OCI-LY7 (cell line): ENCODE results near the gene DIP2C. TPM values are rescaled to one million over a fixed set of nuclear protein-coding genes. Genes with fewer than 3 reads are reported as not detected.

Experiments used
- BruUV-seq: library from RNA; stranded (reverse); fragments of 400-500 nt; replicated peaks from 2 replicates; lab custom pipeline; 2021; lab: Mats Ljungman, UMichigan
- CTCF ChIA-PET: fragments of 300-600 bp; sonication (Branson Sonifier 250); formaldehyde crosslinking; loops from one replicate; lab custom pipeline; 2022; ENCODE audit warnings: antibody characterized with exemption; ENCODE audit not compliant: unreplicated experiment; lab: Charles Lee
- POLR2A ChIA-PET: fragments of 300-600 bp; sonication (Branson Sonifier 250); formaldehyde crosslinking; loops from one replicate; lab custom pipeline; 2022; ENCODE audit warnings: antibody characterized with exemption; lab: Charles Lee
- DNase-seq: peaks from one replicate; pipeline ENCODE4 v3.0.0-alpha.2; 2015; ENCODE audit warnings: low spot score
- H2AFZ ChIP-seq: fragments of 200-600 bp; sonication (generic), shearing (Covaris generic); 2 replicates; pipeline ENCODE4 v1.6.1; 2014; ENCODE audit warnings: mild to moderate bottlenecking, antibody characterized with exemption, low read length, moderate library complexity
- H3K27ac ChIP-seq: fragments of 200-600 bp; sonication (generic); 2 replicates; pipeline ENCODE4 v1.5.1; 2014; ENCODE audit warnings: mixed run types, low read depth, mild to moderate bottlenecking, moderate library complexity, low read length, inconsistent platforms; ENCODE audit not compliant: poor library complexity, severe bottlenecking
- H3K36me3 ChIP-seq: fragments of 200-600 bp; sonication (generic); 2 replicates; pipeline ENCODE4 v1.6.1; 2014; ENCODE audit warnings: mild to moderate bottlenecking, antibody characterized with exemption, low read length, moderate library complexity, mixed read lengths; ENCODE audit not compliant: insufficient read depth
- H3K4me1 ChIP-seq: fragments of 200-600 bp; sonication (generic); 2 replicates; pipeline ENCODE4 v1.5.1; 2014; ENCODE audit warnings: mild to moderate bottlenecking, low read length; ENCODE audit not compliant: insufficient read depth, poor library complexity, severe bottlenecking
- H3K4me2 ChIP-seq: fragments of 200-600 bp; sonication (generic); 2 replicates; pipeline ENCODE4 v1.6.1; 2014; ENCODE audit warnings: mild to moderate bottlenecking, low read length
- H3K4me3 ChIP-seq: fragments of 200-600 bp; sonication (generic); 2 replicates; pipeline ENCODE4 v1.5.1; 2014; ENCODE audit warnings: mild to moderate bottlenecking, low read depth, low read length; ENCODE audit not compliant: poor library complexity, severe bottlenecking
- H3K79me2 ChIP-seq: fragments of 200-600 bp; sonication (generic); 2 replicates; pipeline ENCODE4 v1.6.1; 2016; ENCODE audit warnings: low read depth, mild to moderate bottlenecking, low read length, moderate library complexity, mixed read lengths; ENCODE audit not compliant: insufficient read depth
- H3K9me2 ChIP-seq: fragments of 200-600 bp; sonication (generic); 2 replicates; pipeline ENCODE4 v1.6.1; 2016; ENCODE audit warnings: mild to moderate bottlenecking, low read length, mixed read lengths; ENCODE audit not compliant: insufficient read depth
- H3K9me3 ChIP-seq: fragments of 200-600 bp; sonication (generic); 2 replicates; pipeline ENCODE4 v1.6.1; 2014; ENCODE audit warnings: mild to moderate bottlenecking, mixed run types, low read length, mixed read lengths
- H4K20me1 ChIP-seq: fragments of 200-600 bp; sonication (generic); 2 replicates; pipeline ENCODE4 v1.6.1; 2014; ENCODE audit warnings: mild to moderate bottlenecking, antibody characterized with exemption, low read length, moderate library complexity, mixed read lengths; ENCODE audit not compliant: insufficient read depth
- EZH2phosphoT487 ChIP-seq: fragments of 200-600 bp; sonication (generic); IDR thresholded peaks from 2 replicates; pipeline ENCODE4 v1.6.1; 2018; ENCODE audit warnings: low read depth, borderline replicate concordance, mild to moderate bottlenecking, mixed run types, antibody characterized with exemption, low read length, moderate library complexity, mixed read lengths
- intact Hi-C: fragments of 100-400 bp; cut with micrococcal nuclease; formaldehyde crosslinking; loops from one replicate; pipeline ENCODE4 v1.10.0; 2022; ENCODE audit not compliant: unreplicated experiment
- total RNA-seq, 2 experiments: library from RNA; depleted of rRNA in 1 of 2; stranded (reverse); fragments of >200 nt in 1 of 2; shearing (Covaris generic) in 1 of 2; gene quantifications; 2 replicates each; pipeline ENCODE4 v1.2.3, GENCODE V29; 2014 to 2022
- TF ChIP-seq, protein P1 (sequence below): fragments of 200-600 bp; sonication (generic); conservative IDR thresholded peaks from 2 replicates; pipeline ENCODE4 v1.5.1; 2014; ENCODE audit warnings: mild to moderate bottlenecking, antibody characterized with exemption, low read length, moderate library complexity, mixed read lengths

DIP2C gene
- total RNA-seq, 2 experiments from 2014 or later: 10.9 to 29.5 TPM

GRCh38 chr10:581776-582330 lies 107.6 kb downstream of the DIP2C start:
- ChIA-PET CTCF (no interaction called here), POLR2A (no interaction called here)
- no TSS peak for BruUV-seq
- no peaks in the 10 kb centered on the region for H3K9me2 ChIP-seq
- H3K27ac ChIP-seq: no peak overlapping the region
- no peaks in the 10 kb centered on the region for H4K20me1 ChIP-seq
- H3K9me3 ChIP-seq: no peaks in the 10 kb centered on the region
- no peak for DNase-seq
- no peaks in the 10 kb centered on the region for H3K4me1 ChIP-seq
- intact Hi-C loops: no loop called here
- no peak overlapping the region for H2AFZ ChIP-seq
- no peaks in the 10 kb centered on the region for H3K36me3 ChIP-seq
- no peaks in the 10 kb centered on the region for H3K79me2 ChIP-seq
- H3K4me3 ChIP-seq: no peak overlapping the region
- no peak for TF ChIP-seq EZH2phosphoT487
- TF ChIP-seq, protein P1, sequence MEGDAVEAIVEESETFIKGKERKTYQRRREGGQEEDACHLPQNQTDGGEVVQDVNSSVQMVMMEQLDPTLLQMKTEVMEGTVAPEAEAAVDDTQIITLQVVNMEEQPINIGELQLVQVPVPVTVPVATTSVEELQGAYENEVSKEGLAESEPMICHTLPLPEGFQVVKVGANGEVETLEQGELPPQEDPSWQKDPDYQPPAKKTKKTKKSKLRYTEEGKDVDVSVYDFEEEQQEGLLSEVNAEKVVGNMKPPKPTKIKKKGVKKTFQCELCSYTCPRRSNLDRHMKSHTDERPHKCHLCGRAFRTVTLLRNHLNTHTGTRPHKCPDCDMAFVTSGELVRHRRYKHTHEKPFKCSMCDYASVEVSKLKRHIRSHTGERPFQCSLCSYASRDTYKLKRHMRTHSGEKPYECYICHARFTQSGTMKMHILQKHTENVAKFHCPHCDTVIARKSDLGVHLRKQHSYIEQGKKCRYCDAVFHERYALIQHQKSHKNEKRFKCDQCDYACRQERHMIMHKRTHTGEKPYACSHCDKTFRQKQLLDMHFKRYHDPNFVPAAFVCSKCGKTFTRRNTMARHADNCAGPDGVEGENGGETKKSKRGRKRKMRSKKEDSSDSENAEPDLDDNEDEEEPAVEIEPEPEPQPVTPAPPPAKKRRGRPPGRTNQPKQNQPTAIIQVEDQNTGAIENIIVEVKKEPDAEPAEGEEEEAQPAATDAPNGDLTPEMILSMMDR: no peak
- no peak overlapping the region for H3K4me2 ChIP-seq

GRCh38 chr10:580778-581177 lies 108.7 kb downstream of the DIP2C start:
- Histone ChIP-seq H3K4me1 (no peaks in the 10 kb centered on the region), H3K9me2 (no peaks in the 10 kb centered on the region), H3K27ac (no peak overlapping the region), H3K4me2 (no peak overlapping the region), H3K79me2 (no peaks in the 10 kb centered on the region), H4K20me1 (no peaks in the 10 kb centered on the region), H2AFZ (no peak overlapping the region), H3K4me3 (no peak overlapping the region), H3K9me3 (no peaks in the 10 kb centered on the region), H3K36me3 (no peaks in the 10 kb centered on the region)
- CTCF ChIA-PET: no interaction called here
- BruUV-seq: no TSS peak
- TF ChIP-seq, protein P1: no peak
- DNase-seq: no peak
- intact Hi-C loops: no loop called here
- POLR2A ChIA-PET: interaction anchor here (0.6 kb wide), 1 partner anchor 20 kb away, joined by 3 read pairs; no protein-coding TSS in a partner anchor

DNA sequence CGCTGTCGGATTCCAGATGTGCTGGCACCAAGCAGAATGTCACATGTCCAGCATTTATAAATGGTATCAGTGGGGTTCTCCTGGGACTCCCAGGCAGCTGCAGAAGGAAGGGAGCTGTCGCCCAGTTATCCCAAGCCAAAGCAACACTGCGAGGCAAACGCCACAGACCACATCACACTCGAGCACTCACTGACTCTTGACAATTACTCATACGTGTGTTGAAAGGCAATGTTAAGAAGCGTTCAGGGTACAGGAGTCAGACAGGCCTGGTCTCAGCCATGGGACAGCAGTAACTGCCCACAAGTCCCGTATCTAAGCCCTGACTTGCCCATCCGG lies 113.4 kb downstream of the DIP2C start:
- TF ChIP-seq, protein P1: no peak
- no peak for TF ChIP-seq EZH2phosphoT487
- Histone ChIP-seq H4K20me1 (no peaks in the 10 kb centered on the region), H3K9me2 (no peaks in the 10 kb centered on the region), H3K4me2 (no peak overlapping the region), H3K4me1 (peaks cover 4% of the 10 kb centered on the region), H3K27ac (no peak overlapping the region), H3K9me3 (no peaks in the 10 kb centered on the region), H2AFZ (no peak overlapping the region), H3K4me3 (no peak overlapping the region), H3K79me2 (no peaks in the 10 kb centered on the region), H3K36me3 (no peaks in the 10 kb centered on the region)
- DNase-seq: no peak
- intact Hi-C loops: no loop called here
- no TSS peak for BruUV-seq
- ChIA-PET POLR2A (interaction anchor here (0.6 kb wide), 1 partner anchor 28 kb away, joined by 3 read pairs; no protein-coding TSS in a partner anchor), CTCF (no interaction called here)
